Measurements from ENCODE around the gene B3GNT8. TPM values are rescaled to one million over a fixed set of nuclear protein-coding genes. Genes with fewer than 3 reads are reported as not detected.

The B3GNT8 gene
- polyA plus RNA-seq, 1 donor from 2014 or later: not detected

- no peak overlapping the region for H3K4me2 ChIP-seq (ENCODE audit: low read length)
- H2AFZ ChIP-seq (ENCODE audit: low read depth, low read length): no peak overlapping the region
- no peaks in the 10 kb centered on the region for H4K20me1 ChIP-seq (ENCODE audit: insufficient read depth)
- H3K9me3 ChIP-seq (ENCODE audit: low read length): no peaks in the 10 kb centered on the region
- H3K9me2 ChIP-seq (ENCODE audit: insufficient read depth, low read length): no peaks in the 10 kb centered on the region
- no peak overlapping the region for H3K4me3 ChIP-seq (ENCODE audit: low read length)
- no peaks in the 10 kb centered on the region for H3K27me3 ChIP-seq (ENCODE audit: insufficient read depth, low read depth, low read length)
- H3K79me2 ChIP-seq (replicated peaks; ENCODE audit: insufficient read depth, low read length): peaks cover 16% of the 10 kb centered on the region
- no peak overlapping the region for H3K9ac ChIP-seq (ENCODE audit: low read length)
- no peak overlapping the region for H3K27ac ChIP-seq (ENCODE audit: low read length)
- TF ChIP-seq REST (IDR thresholded peaks at IDR 0.05; ENCODE audit: borderline replicate concordance): no peak
- no peak for TF ChIP-seq CTCF (IDR thresholded peaks at IDR 0.05; ENCODE audit: poor library complexity, severe bottlenecking)
- no peak for TF ChIP-seq EP300 (conservative IDR thresholded peaks at IDR 0.05; ENCODE audit: poor library complexity, severe bottlenecking)
- TF ChIP-seq POLR2AphosphoS5 (IDR thresholded peaks at IDR 0.05): no peak
- no peak for TF ChIP-seq TAF1 (IDR thresholded peaks at IDR 0.05; ENCODE audit: low read depth)
- no peaks in the 10 kb centered on the region for H3F3A ChIP-seq (ENCODE audit: insufficient read depth, low read length, poor library complexity, severe bottlenecking)
- no peaks in the 10 kb centered on the region for H3K36me3 ChIP-seq (ENCODE audit: insufficient read depth, low read length)
These were observed 27.6 kb downstream of the B3GNT8 start for GRCh38 chr19:41399525-41399924.

GRCh38 chr19:41399091-41399490 lies 28.1 kb downstream of the B3GNT8 start:
- Histone ChIP-seq H3K27me3 (ENCODE audit: insufficient read depth, low read depth, low read length) (no peaks in the 10 kb centered on the region), H3K9ac (ENCODE audit: low read length) (peak overlapping the region; percentile 92), H3K79me2 (replicated peaks; ENCODE audit: insufficient read depth, low read length) (peaks cover 16% of the 10 kb centered on the region), H3K9me2 (ENCODE audit: insufficient read depth, low read length) (no peaks in the 10 kb centered on the region), H4K20me1 (ENCODE audit: insufficient read depth) (no peaks in the 10 kb centered on the region), H3F3A (ENCODE audit: insufficient read depth, low read length, poor library complexity, severe bottlenecking) (no peaks in the 10 kb centered on the region), H3K4me2 (ENCODE audit: low read length) (peak overlapping the region; percentile 99), H3K9me3 (ENCODE audit: low read length) (no peaks in the 10 kb centered on the region), H3K4me3 (ENCODE audit: low read length) (peak overlapping the region; percentile 92), H2AFZ (ENCODE audit: low read depth, low read length) (no peak overlapping the region), H3K36me3 (ENCODE audit: insufficient read depth, low read length) (no peaks in the 10 kb centered on the region), H3K27ac (ENCODE audit: low read length) (no peak overlapping the region)
- TF ChIP-seq TAF1 (IDR thresholded peaks at IDR 0.05; ENCODE audit: low read depth) (no peak), RAD21 (conservative IDR thresholded peaks at IDR 0.05) (no peak), MXI1 (conservative IDR thresholded peaks at IDR 0.05; ENCODE audit: poor library complexity, severe bottlenecking) (no peak), EZH2 (IDR thresholded peaks at IDR 0.05; ENCODE audit: borderline replicate concordance, insufficient read depth, low read length, poor library complexity, severe bottlenecking) (no peak), CTCF (IDR thresholded peaks at IDR 0.05; ENCODE audit: poor library complexity, severe bottlenecking) (no peak), POLR2AphosphoS5 (IDR thresholded peaks at IDR 0.05) (no peak), REST (IDR thresholded peaks at IDR 0.05; ENCODE audit: borderline replicate concordance) (no peak), SMC3 (conservative IDR thresholded peaks at IDR 0.05; ENCODE audit: poor library complexity) (no peak), EP300 (conservative IDR thresholded peaks at IDR 0.05; ENCODE audit: poor library complexity, severe bottlenecking) (no peak)

Measured in neural cell (in vitro differentiated cells).